ENCODE results near the gene ZNF385B. TPM values are rescaled to one million over a fixed set of nuclear protein-coding genes. Genes with fewer than 3 reads are reported as not detected.

The ZNF385B gene
- total RNA-seq, 1 experiment from 2014 or later: 0.77 TPM

DNA sequence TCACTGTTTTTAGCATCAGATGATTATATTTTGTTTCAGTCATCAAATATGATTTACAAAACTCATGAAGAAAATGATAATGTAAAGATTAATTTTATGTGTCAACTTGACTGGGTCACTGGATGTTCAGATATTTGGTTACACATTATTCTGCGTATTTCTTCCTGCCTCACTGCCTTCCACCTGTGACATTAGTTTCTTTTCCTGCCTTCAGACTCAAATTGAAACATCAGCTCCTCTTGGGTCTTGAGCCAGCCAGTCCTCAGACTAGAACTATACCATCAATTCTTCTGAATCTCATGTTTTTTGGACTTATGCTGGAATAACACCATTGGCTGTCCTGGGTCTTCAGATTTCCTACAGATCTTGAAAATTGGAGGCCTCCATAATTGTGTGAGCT lies 96.7 kb downstream of the ZNF385B start:
- Histone ChIP-seq H3K9me3 (no peaks in the 10 kb centered on the region), H3K36me3 (ENCODE audit: control insufficient read depth, insufficient read depth, low read length) (no peaks in the 10 kb centered on the region), H3K4me3 (ENCODE audit: low read depth, low read length) (no peak overlapping the region), H3K4me1 (no peaks in the 10 kb centered on the region), H3K27me3 (replicated peaks; ENCODE audit: control insufficient read depth, insufficient read depth, low read length) (no peaks in the 10 kb centered on the region)
- DNase-seq: no peak
- ChIA-PET CTCF (no interaction called here), POLR2A (no interaction called here)
- H3K27me3 Mint-ChIP-seq (ENCODE audit: insufficient read depth, unreplicated experiment): peaks cover 24% of the 10 kb centered on the region
- H3K4me1 Mint-ChIP-seq (ENCODE audit: low read depth, unreplicated experiment): no peaks in the 10 kb centered on the region
- peaks cover 9% of the 10 kb centered on the region for H3K9me3 Mint-ChIP-seq (ENCODE audit: unreplicated experiment)
- TF ChIP-seq, protein P1, sequence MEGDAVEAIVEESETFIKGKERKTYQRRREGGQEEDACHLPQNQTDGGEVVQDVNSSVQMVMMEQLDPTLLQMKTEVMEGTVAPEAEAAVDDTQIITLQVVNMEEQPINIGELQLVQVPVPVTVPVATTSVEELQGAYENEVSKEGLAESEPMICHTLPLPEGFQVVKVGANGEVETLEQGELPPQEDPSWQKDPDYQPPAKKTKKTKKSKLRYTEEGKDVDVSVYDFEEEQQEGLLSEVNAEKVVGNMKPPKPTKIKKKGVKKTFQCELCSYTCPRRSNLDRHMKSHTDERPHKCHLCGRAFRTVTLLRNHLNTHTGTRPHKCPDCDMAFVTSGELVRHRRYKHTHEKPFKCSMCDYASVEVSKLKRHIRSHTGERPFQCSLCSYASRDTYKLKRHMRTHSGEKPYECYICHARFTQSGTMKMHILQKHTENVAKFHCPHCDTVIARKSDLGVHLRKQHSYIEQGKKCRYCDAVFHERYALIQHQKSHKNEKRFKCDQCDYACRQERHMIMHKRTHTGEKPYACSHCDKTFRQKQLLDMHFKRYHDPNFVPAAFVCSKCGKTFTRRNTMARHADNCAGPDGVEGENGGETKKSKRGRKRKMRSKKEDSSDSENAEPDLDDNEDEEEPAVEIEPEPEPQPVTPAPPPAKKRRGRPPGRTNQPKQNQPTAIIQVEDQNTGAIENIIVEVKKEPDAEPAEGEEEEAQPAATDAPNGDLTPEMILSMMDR (IDR thresholded peaks at IDR 0.05; ENCODE audit: insufficient read depth in 1 of 2, low read depth in 1 of 2, low read length in 1 of 2, severe bottlenecking in 1 of 2, unreplicated experiment in 1 of 2): no peak
- no peak overlapping the region for H3K4me3 Mint-ChIP-seq (ENCODE audit: unreplicated experiment)
- BruUV-seq (replicated peaks): no TSS peak
- H3K27ac Mint-ChIP-seq (ENCODE audit: unreplicated experiment): no peak overlapping the region
- no peaks in the 10 kb centered on the region for H3K36me3 Mint-ChIP-seq (ENCODE audit: insufficient read depth, unreplicated experiment)
- intact Hi-C loops (cut with micrococcal nuclease; ENCODE audit: unreplicated experiment): no loop called here

DNA sequence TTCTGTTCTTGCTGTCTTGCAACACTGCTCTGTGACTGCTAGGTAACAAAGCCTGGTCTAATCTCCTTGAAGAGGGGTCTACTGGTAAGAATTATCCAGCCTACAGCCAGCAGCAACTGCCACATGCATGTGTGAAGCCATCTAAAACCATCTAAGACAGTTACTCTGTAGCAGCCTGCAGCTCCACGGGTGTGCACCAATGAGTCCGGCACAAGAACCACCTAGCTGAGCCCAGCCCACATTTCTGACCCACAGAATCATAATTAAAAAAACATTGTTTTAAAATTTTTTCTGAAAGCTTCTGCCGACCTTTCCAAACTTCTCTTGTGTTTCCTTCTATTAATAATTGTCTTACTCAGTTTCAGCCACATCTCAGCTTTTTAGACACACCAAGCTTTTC lies 102.8 kb downstream of the ZNF385B start:
- Mint-ChIP-seq H3K27me3 (ENCODE audit: insufficient read depth, unreplicated experiment) (peaks cover 14% of the 10 kb centered on the region), H3K4me3 (ENCODE audit: unreplicated experiment) (no peak overlapping the region), H3K4me1 (ENCODE audit: low read depth, unreplicated experiment) (no peaks in the 10 kb centered on the region), H3K9me3 (ENCODE audit: unreplicated experiment) (peaks cover 9% of the 10 kb centered on the region), H3K36me3 (ENCODE audit: insufficient read depth, unreplicated experiment) (no peaks in the 10 kb centered on the region), H3K27ac (ENCODE audit: unreplicated experiment) (no peak overlapping the region)
- no peaks in the 10 kb centered on the region for H3K36me3 ChIP-seq (ENCODE audit: control insufficient read depth, insufficient read depth, low read length)
- CTCF ChIA-PET: interaction anchor here (1.5 kb wide), 1 partner anchor 348 kb away, joined by 5 read pairs; no protein-coding TSS in a partner anchor
- TF ChIP-seq, protein P1 (IDR thresholded peaks at IDR 0.05; ENCODE audit: insufficient read depth in 1 of 2, low read depth in 1 of 2, low read length in 1 of 2, severe bottlenecking in 1 of 2, unreplicated experiment in 1 of 2): no peak
- DNase-seq: no peak
- H3K27me3 ChIP-seq (replicated peaks; ENCODE audit: control insufficient read depth, insufficient read depth, low read length): no peaks in the 10 kb centered on the region
- H3K4me3 ChIP-seq (ENCODE audit: low read depth, low read length): no peak overlapping the region
- BruUV-seq (replicated peaks): no TSS peak
- POLR2A ChIA-PET: no interaction called here
- 0 out of 2 replicates have a peak, but pooled peaks cover 6% of the 10 kb centered on the region for H3K9me3 ChIP-seq
- intact Hi-C loops (cut with micrococcal nuclease; ENCODE audit: unreplicated experiment): no loop called here
- H3K4me1 ChIP-seq: no peaks in the 10 kb centered on the region

DNA sequence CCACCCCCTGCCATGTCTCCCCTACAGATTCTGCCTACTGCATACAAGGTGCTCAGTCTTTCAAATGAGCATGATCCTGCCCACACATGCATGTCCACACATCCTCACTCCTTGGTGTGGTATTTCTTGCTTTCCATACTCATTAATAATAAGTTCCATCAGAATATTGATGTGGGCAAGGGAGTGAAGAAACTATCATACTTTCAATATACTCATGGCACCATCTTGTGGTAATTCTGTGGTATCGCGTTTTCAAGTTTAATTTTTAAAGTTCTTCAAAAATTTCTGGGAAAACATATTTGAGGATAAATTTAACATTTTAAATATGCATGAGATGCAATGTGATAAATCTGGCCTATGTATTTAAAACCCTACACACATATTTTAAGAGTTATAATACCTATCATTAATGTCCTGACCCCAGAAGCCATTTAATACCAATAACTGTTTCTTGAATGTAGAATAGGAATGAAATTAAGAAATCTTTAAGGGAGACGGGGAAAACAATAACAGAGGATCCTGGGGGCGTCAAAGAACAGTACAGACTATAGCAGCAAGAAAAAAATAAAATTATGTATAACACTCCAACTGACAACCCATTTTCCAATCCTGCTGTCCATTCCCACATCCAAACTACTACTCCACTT lies 110.1 kb downstream of the ZNF385B start:
- H3K4me1 Mint-ChIP-seq (ENCODE audit: low read depth, unreplicated experiment): peaks cover 4% of the 10 kb centered on the region
- TF ChIP-seq, protein P1 (IDR thresholded peaks at IDR 0.05; ENCODE audit: insufficient read depth in 1 of 2, low read depth in 1 of 2, low read length in 1 of 2, severe bottlenecking in 1 of 2, unreplicated experiment in 1 of 2): peak; percentile 52 to 72
- no peaks in the 10 kb centered on the region for H3K36me3 Mint-ChIP-seq (ENCODE audit: insufficient read depth, unreplicated experiment)
- ChIA-PET CTCF (no interaction called here), POLR2A (no interaction called here)
- intact Hi-C loops (cut with micrococcal nuclease; ENCODE audit: unreplicated experiment): loop anchor here (1.0 kb wide), 4 partner anchors 156 to 532 kb away; no protein-coding TSS in a partner anchor
- no peak overlapping the region for H3K4me3 Mint-ChIP-seq (ENCODE audit: unreplicated experiment)
- Histone ChIP-seq H3K36me3 (ENCODE audit: control insufficient read depth, insufficient read depth, low read length) (no peaks in the 10 kb centered on the region), H3K4me1 (no peaks in the 10 kb centered on the region), H3K27me3 (replicated peaks; ENCODE audit: control insufficient read depth, insufficient read depth, low read length) (no peaks in the 10 kb centered on the region), H3K4me3 (ENCODE audit: low read depth, low read length) (no peak overlapping the region), H3K9me3 (no peaks in the 10 kb centered on the region)
- H3K9me3 Mint-ChIP-seq (ENCODE audit: unreplicated experiment): no peaks in the 10 kb centered on the region
- peaks cover 3% of the 10 kb centered on the region for H3K27me3 Mint-ChIP-seq (ENCODE audit: insufficient read depth, unreplicated experiment)
- BruUV-seq (replicated peaks): no TSS peak
- DNase-seq: peak in 1 of 2 experiments; percentile 4
- H3K27ac Mint-ChIP-seq (ENCODE audit: unreplicated experiment): no peak overlapping the region

Measured in Caco-2 (cell line).